LNCAP (cell line): ENCODE data around the gene HS3ST5.

Source experiments
- TF ChIP-seq, protein P1 (sequence below): fragments of 450-650 bp; IDR thresholded peaks from 2 replicates; pipeline ENCODE4 v1.5.1; 2017; ENCODE audit warnings: mild to moderate bottlenecking

The HS3ST5 gene

GRCh38 chr6:114075777-114076176, 267.0 kb downstream of the HS3ST5 start:
- TF ChIP-seq, protein P1, sequence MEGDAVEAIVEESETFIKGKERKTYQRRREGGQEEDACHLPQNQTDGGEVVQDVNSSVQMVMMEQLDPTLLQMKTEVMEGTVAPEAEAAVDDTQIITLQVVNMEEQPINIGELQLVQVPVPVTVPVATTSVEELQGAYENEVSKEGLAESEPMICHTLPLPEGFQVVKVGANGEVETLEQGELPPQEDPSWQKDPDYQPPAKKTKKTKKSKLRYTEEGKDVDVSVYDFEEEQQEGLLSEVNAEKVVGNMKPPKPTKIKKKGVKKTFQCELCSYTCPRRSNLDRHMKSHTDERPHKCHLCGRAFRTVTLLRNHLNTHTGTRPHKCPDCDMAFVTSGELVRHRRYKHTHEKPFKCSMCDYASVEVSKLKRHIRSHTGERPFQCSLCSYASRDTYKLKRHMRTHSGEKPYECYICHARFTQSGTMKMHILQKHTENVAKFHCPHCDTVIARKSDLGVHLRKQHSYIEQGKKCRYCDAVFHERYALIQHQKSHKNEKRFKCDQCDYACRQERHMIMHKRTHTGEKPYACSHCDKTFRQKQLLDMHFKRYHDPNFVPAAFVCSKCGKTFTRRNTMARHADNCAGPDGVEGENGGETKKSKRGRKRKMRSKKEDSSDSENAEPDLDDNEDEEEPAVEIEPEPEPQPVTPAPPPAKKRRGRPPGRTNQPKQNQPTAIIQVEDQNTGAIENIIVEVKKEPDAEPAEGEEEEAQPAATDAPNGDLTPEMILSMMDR, result no peak

- TF ChIP-seq, protein P1, result no peak
Observed at GRCh38 chr6:114075300-114075699, 267.5 kb downstream of the HS3ST5 start.

GRCh38 chr6:114068771-114069170, 274.1 kb downstream of the HS3ST5 start:
- TF ChIP-seq, protein P1, result no peak

DNA sequence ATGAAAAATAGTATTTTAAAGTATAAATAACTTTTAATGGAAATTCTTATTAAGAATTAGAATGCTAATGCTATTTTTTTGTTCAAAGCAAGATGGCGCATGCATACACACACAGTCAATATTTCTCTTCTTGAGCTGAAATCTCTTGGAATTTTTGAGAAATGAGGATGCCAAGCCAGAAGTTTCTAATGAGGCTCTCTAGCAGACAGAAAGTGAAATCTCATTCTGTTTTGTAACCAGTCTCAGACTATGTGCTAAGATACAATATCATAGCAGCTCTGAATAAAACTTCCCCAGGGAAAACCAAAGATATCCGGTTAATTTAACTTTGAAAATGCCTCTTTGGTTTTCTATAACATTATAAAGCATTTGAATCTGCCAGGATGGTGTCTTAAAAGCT, 274.7 kb downstream of the HS3ST5 start:
- TF ChIP-seq, protein P1, result no peak

DNA sequence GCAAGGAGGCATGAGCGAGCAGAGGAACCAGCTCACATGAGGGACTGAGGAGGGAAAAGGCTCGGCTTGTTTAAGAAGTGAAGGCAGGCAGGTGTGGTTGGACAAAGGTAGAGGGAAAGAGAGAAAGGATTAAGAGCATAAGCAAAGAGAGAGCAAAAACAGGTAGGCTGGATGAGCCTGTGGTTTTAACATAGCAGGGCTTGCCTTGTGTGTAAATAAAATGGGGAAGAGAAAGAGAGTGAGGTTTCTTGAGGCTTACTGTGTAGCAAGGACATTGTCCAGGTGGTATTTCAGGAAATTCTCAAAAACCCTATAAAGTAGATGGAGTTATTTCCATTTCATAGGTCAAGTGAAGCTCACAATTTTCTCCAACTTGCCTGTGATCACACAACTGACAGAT, 278.0 kb downstream of the HS3ST5 start:
- TF ChIP-seq, protein P1, result no peak

DNA sequence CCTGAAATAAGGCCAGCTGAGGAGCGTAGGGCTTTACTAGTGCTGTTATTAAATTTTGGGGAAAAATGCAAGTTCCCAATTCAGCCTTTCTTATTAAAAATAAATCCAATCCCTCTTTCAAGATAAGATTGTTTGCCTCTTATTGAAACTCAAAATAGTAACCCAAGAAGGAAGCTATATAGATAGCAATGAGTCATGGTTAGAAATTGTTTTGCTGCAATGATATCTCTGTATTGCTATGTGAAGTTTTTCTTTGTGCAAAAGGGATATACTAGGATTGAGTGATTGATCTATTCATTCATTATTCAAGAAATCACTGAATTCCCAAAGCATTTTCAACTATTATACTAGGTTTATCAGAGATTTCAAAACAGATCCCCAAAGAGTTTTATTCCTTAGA, 278.9 kb downstream of the HS3ST5 start:
- TF ChIP-seq, protein P1, result no peak

- TF ChIP-seq, protein P1, result no peak
Observed at GRCh38 chr6:114062199-114062598, 280.6 kb downstream of the HS3ST5 start.

GRCh38 chr6:114061741-114062140, 281.1 kb downstream of the HS3ST5 start:
- TF ChIP-seq, protein P1, result no peak
